Germinal center (tissue), 1 donor: ENCODE results near the gene TAGLN.
"Not testable (repeated sequence)": the region's sequence is repeated elsewhere in the genome, so short reads cannot be mapped to it uniquely, and the experiment has no call there.

Experiments
- DNase-seq: peaks from one replicate; pipeline ENCODE4 v3.0.0; 2012; ENCODE audit warnings: mixed read lengths, low spot score

TAGLN gene

GRCh38 chr11:117180661-117181585 is 18.2 kb upstream of the TAGLN start:
- peak; percentile 78 for DNase-seq

GRCh38 chr11:117181586-117182550 is 17.3 kb upstream of the TAGLN start:
- no peak for DNase-seq

- DNase-seq, result no peak
These were observed 16.6 kb upstream of the TAGLN start for GRCh38 chr11:117182551-117182935.

- DNase-seq, result not testable (repeated sequence)
These were observed 16.0 kb upstream of the TAGLN start for GRCh38 chr11:117183178-117183577.

- DNase-seq, result no peak
These were observed 15.3 kb upstream of the TAGLN start for GRCh38 chr11:117183724-117184349.

- DNase-seq, result peak; percentile 77
These were observed 13.3 kb upstream of the TAGLN start for GRCh38 chr11:117185736-117186430.

GRCh38 chr11:117186431-117186761 is 12.8 kb upstream of the TAGLN start:
- no peak for DNase-seq

- no peak for DNase-seq
These were observed 12.2 kb upstream of the TAGLN start for GRCh38 chr11:117187007-117187406.

- DNase-seq, result no peak
These were observed 11.8 kb upstream of the TAGLN start for GRCh38 chr11:117187428-117187798.

GRCh38 chr11:117187799-117188481 is 11.2 kb upstream of the TAGLN start:
- no peak for DNase-seq

- DNase-seq, result no peak
These were observed 10.5 kb upstream of the TAGLN start for GRCh38 chr11:117188620-117189081.

- DNase-seq, result peak; percentile 85
These were observed 9.8 kb upstream of the TAGLN start for GRCh38 chr11:117189191-117189940.

- DNase-seq, result no peak
These were observed 9.1 kb upstream of the TAGLN start for GRCh38 chr11:117189941-117190544.

- no peak for DNase-seq
These were observed 7.3 kb upstream of the TAGLN start for GRCh38 chr11:117191680-117192400.

GRCh38 chr11:117192401-117192875 is 6.7 kb upstream of the TAGLN start:
- DNase-seq, result no peak

- no peak for DNase-seq
These were observed 5.8 kb upstream of the TAGLN start for GRCh38 chr11:117193130-117194020.

GRCh38 chr11:117194267-117194666 is 4.9 kb upstream of the TAGLN start:
- no peak for DNase-seq

GRCh38 chr11:117195258-117195657 is 3.9 kb upstream of the TAGLN start:
- no peak for DNase-seq
